ENCODE results near the gene CDK19.
"Not testable (repeated sequence)": the region's sequence is repeated elsewhere in the genome, so short reads cannot be mapped to it uniquely, and the experiment has no call there.

CDK19 gene

DNA sequence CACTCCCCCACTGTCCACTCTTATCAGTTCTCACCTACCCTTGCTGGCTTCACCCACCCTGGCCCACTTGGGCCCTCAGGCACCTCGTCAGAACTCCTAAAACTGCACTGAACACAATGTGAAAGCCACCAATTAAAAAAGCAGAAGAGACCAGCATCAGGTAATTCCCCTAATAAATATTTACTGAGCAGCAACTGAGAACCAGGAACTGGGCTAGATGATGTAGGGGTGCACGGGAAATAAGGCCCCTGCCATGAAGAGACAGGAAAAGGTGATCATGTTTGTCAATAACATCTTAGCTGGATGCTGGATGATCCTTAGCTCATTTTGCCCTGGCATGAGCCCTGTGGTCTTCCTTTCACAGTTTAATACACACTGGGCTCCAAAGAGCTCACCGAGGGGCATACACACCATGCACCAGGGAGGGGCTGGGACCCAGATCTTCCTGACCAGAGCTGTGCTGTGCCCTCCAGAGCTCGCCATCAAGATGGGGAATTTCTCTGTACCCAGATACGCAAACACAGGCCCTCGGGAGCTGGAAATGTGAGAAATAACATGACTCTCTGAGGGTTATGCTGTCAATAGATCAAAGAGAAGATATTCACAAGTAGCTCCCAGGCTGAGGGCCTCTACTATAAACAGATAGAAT, 225.3 kb downstream of the CDK19 start:
- H3K79me2 ChIP-seq: no peaks in the 10 kb centered on the region
- H3K9ac ChIP-seq: no peak overlapping the region
- no peaks in the 10 kb centered on the region for H3K36me3 ChIP-seq (ENCODE audit: control insufficient read depth, insufficient read depth, low read length)
- H3K9me3 ChIP-seq (ENCODE audit: control insufficient read depth, low read length): no peaks in the 10 kb centered on the region
- H3K4me1 ChIP-seq: no peaks in the 10 kb centered on the region
- TF ChIP-seq, protein P1, sequence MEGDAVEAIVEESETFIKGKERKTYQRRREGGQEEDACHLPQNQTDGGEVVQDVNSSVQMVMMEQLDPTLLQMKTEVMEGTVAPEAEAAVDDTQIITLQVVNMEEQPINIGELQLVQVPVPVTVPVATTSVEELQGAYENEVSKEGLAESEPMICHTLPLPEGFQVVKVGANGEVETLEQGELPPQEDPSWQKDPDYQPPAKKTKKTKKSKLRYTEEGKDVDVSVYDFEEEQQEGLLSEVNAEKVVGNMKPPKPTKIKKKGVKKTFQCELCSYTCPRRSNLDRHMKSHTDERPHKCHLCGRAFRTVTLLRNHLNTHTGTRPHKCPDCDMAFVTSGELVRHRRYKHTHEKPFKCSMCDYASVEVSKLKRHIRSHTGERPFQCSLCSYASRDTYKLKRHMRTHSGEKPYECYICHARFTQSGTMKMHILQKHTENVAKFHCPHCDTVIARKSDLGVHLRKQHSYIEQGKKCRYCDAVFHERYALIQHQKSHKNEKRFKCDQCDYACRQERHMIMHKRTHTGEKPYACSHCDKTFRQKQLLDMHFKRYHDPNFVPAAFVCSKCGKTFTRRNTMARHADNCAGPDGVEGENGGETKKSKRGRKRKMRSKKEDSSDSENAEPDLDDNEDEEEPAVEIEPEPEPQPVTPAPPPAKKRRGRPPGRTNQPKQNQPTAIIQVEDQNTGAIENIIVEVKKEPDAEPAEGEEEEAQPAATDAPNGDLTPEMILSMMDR (IDR thresholded peaks at IDR 0.05): no peak
- no peak overlapping the region for H3K4me2 ChIP-seq (ENCODE audit: low read length)
- H2AFZ ChIP-seq: no peak overlapping the region
- no peaks in the 10 kb centered on the region for H3K27me3 ChIP-seq (ENCODE audit: control insufficient read depth, insufficient read depth, low read length)
- H3K4me3 ChIP-seq (ENCODE audit: low read depth, low read length): no peak overlapping the region
- H3K27ac ChIP-seq: no peak overlapping the region

DNA sequence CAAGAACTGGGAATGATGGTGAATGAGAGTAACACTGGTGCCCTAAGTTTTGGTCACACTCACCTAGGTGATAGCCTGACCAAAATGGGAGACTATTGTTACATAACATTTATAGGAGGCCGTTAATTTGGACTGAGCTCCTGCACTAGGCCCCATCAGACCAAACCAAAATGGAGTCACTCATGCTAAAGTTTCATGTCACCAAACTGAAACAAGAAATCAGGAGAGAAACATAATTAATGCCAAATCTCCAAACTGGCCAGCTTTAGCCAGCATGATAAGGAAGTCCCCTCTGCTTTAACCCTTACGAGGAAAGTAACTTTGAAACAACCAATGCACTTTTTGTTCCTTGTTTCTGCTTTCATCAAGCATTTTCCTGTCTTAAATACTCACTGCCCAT, 227.9 kb downstream of the CDK19 start:
- Histone ChIP-seq H3K27me3 (ENCODE audit: control insufficient read depth, insufficient read depth, low read length) (no peaks in the 10 kb centered on the region), H3K9me3 (ENCODE audit: control insufficient read depth, low read length) (no peaks in the 10 kb centered on the region), H2AFZ (no peak overlapping the region), H3K79me2 (no peaks in the 10 kb centered on the region), H3K36me3 (ENCODE audit: control insufficient read depth, insufficient read depth, low read length) (no peaks in the 10 kb centered on the region), H3K9ac (no peak overlapping the region), H3K4me1 (no peaks in the 10 kb centered on the region), H3K4me2 (ENCODE audit: low read length) (no peak overlapping the region), H3K4me3 (ENCODE audit: low read depth, low read length) (no peak overlapping the region), H3K27ac (no peak overlapping the region)
- TF ChIP-seq, protein P1 (IDR thresholded peaks at IDR 0.05): no peak

DNA sequence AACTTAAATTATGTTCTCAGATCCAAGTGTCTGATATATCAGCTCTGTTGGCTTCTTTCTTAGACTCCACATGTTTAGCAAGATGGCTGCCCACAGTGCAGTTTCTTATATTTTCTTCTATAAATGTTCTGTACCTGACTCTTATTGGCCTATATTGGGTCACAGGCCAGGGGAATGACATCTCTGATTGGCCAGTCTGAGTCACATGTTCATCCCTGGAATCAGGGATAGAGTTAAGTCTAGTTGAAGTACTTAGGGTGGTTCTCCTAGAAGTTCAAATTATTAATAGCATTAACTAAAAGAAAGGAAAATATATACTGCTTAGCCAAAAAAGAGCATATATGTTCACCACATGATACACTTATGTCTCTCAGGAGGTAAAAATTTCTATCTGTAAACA, 233.6 kb downstream of the CDK19 start:
- Histone ChIP-seq H3K27ac (no peak overlapping the region), H3K9ac (no peak overlapping the region), H3K4me1 (no peaks in the 10 kb centered on the region), H3K9me3 (ENCODE audit: control insufficient read depth, low read length) (no peaks in the 10 kb centered on the region), H3K4me3 (ENCODE audit: low read depth, low read length) (no peak overlapping the region), H3K4me2 (ENCODE audit: low read length) (no peak overlapping the region), H3K79me2 (no peaks in the 10 kb centered on the region), H3K36me3 (ENCODE audit: control insufficient read depth, insufficient read depth, low read length) (no peaks in the 10 kb centered on the region), H2AFZ (no peak overlapping the region), H3K27me3 (ENCODE audit: control insufficient read depth, insufficient read depth, low read length) (no peaks in the 10 kb centered on the region)
- TF ChIP-seq, protein P1 (IDR thresholded peaks at IDR 0.05): no peak

DNA sequence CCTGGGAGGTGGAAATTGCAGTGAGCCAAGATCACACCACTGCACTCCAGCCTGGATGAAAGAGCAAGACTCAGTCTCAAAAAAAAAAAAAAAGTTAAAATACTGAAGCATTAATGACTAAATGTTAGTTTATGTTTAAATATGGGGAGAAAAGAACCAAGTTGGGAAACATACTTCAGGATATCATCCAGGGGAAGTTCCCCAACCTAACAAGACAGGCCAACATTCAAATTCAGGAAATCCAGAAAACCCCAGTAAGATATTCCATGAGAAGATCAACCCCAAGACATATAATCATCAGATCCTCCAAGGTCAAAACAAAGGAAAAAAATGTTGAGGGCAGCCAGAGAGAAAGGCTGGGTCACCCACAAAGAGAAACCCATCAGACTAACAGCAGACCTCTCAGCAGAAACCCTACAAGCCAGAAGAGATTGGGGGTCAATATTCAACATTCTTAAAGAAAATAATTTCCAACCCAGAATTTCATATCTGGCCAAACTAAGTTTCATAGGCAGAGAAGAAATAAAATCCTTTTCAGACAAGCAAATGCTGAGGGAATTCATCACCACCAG, 237.6 kb downstream of the CDK19 start:
- not testable (repeated sequence) for H3K4me1 ChIP-seq; H3K36me3 ChIP-seq (ENCODE audit: control insufficient read depth, insufficient read depth, low read length); H3K9ac ChIP-seq; H3K9me3 ChIP-seq (ENCODE audit: control insufficient read depth, low read length); H3K4me2 ChIP-seq (ENCODE audit: low read length); H3K79me2 ChIP-seq; H3K27ac ChIP-seq; H3K27me3 ChIP-seq (ENCODE audit: control insufficient read depth, insufficient read depth, low read length); H3K4me3 ChIP-seq (ENCODE audit: low read depth, low read length); H2AFZ ChIP-seq

DNA sequence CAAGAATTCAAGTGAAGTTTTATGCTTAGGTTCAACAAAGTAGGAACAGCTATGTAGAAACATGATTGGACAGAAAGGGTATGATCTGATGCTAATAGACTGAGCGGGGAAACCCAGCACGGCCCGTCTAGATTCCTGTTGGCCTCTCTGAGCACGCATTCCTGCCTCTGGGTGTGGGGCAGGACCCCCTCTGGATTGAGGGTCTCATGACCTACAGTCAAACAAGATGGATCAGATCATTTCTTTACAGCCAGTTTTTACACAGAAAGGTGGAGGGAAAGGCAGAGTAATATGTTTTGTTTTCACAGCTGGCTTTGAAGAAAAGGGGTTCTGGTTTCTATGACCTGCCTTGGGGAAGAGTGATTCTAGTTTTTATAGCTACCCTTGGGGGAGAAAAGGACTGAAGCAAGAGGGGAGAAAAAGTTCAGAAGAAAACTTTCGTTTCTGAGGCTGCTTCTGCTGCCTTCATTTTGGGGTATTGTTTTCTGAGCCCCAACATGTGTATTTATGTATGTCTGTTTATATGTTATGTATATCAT, 239.3 kb downstream of the CDK19 start:
- H3K4me3 ChIP-seq (ENCODE audit: low read depth, low read length): no peak overlapping the region
- H3K36me3 ChIP-seq (ENCODE audit: control insufficient read depth, insufficient read depth, low read length): no peaks in the 10 kb centered on the region
- TF ChIP-seq, protein P1 (IDR thresholded peaks at IDR 0.05): no peak
- H3K27me3 ChIP-seq (ENCODE audit: control insufficient read depth, insufficient read depth, low read length): no peaks in the 10 kb centered on the region
- no peak overlapping the region for H3K27ac ChIP-seq
- H2AFZ ChIP-seq: no peak overlapping the region
- H3K9me3 ChIP-seq (ENCODE audit: control insufficient read depth, low read length): no peaks in the 10 kb centered on the region
- no peak overlapping the region for H3K9ac ChIP-seq
- H3K79me2 ChIP-seq: no peaks in the 10 kb centered on the region
- no peak overlapping the region for H3K4me2 ChIP-seq (ENCODE audit: low read length)
- no peaks in the 10 kb centered on the region for H3K4me1 ChIP-seq
